Pons (tissue), 1 donor: ENCODE data around the gene SAMHD1.
A peak's percentile ranks its signal among the peaks of the same experiment; 100 is the strongest.
"Not testable (repeated sequence)": the region's sequence is repeated elsewhere in the genome, so short reads cannot be mapped to it uniquely, and the experiment has no call there.

ENCODE experiments used
- DNase-seq: peaks from one replicate; pipeline ENCODE4 v3.0.0-alpha.2; 2016; ENCODE audit warnings: low spot score

SAMHD1 gene

GRCh38 chr20:36951198-36951978 lies at the start of gene SAMHD1:
Gene SAMHD1, minus strand, starts transcription at chr20:36951708. Its CDS starts 65 bp downstream, at chr20:36951643.
- DNase-seq, result peak; percentile 99

- DNase-seq, result not testable (repeated sequence)
Measured at GRCh38 chr20:37000171-37000570, 48.7 kb upstream of the SAMHD1 start.

- no peak for DNase-seq
Measured at GRCh38 chr20:36998652-36999051, 47.1 kb upstream of the SAMHD1 start.

GRCh38 chr20:36997121-36997520 lies 45.6 kb upstream of the SAMHD1 start:
- no peak for DNase-seq

- DNase-seq, result not testable (repeated sequence)
Measured at GRCh38 chr20:36994221-36994620, 42.7 kb upstream of the SAMHD1 start.

GRCh38 chr20:36992802-36993334 lies 41.4 kb upstream of the SAMHD1 start:
- no peak for DNase-seq

GRCh38 chr20:36991703-36992102 lies 40.2 kb upstream of the SAMHD1 start:
- DNase-seq, result no peak

GRCh38 chr20:36989797-36990196 lies 38.3 kb upstream of the SAMHD1 start:
- DNase-seq, result no peak

- no peak for DNase-seq
Measured at GRCh38 chr20:36988494-36988966, 37.0 kb upstream of the SAMHD1 start.

GRCh38 chr20:36984257-36984638 lies 32.7 kb upstream of the SAMHD1 start:
- no peak for DNase-seq

- no peak for DNase-seq
Measured at GRCh38 chr20:36975099-36975818, 23.8 kb upstream of the SAMHD1 start.

GRCh38 chr20:36974660-36975059 lies 23.2 kb upstream of the SAMHD1 start:
- no peak for DNase-seq

GRCh38 chr20:36971103-36971502 lies 19.6 kb upstream of the SAMHD1 start:
- DNase-seq, result no peak

- peak; percentile 25 for DNase-seq
Measured at GRCh38 chr20:36969478-36970186, 18.1 kb upstream of the SAMHD1 start.

- DNase-seq, result peak; percentile 55
Measured at GRCh38 chr20:36969051-36969450, 17.5 kb upstream of the SAMHD1 start.

- no peak for DNase-seq
Measured at GRCh38 chr20:36967636-36968035, 16.1 kb upstream of the SAMHD1 start.

GRCh38 chr20:36966965-36967364 lies 15.5 kb upstream of the SAMHD1 start:
- not testable (repeated sequence) for DNase-seq

GRCh38 chr20:36962354-36962941 lies 10.9 kb upstream of the SAMHD1 start:
- DNase-seq, result not testable (repeated sequence)

GRCh38 chr20:36959242-36959641 lies 7.7 kb upstream of the SAMHD1 start:
- no peak for DNase-seq

GRCh38 chr20:36957875-36958667 lies 6.6 kb upstream of the SAMHD1 start:
- DNase-seq, result peak; percentile 80

GRCh38 chr20:36956674-36957073 lies 5.2 kb upstream of the SAMHD1 start:
- DNase-seq, result no peak
